D341Med (cell line): ENCODE measurements around the gene SENP7.
A peak's percentile ranks its signal among the peaks of the same experiment; 100 is the strongest.
"Not testable (repeated sequence)": the region's sequence is repeated elsewhere in the genome, so short reads cannot be mapped to it uniquely, and the experiment has no call there.

ENCODE experiments used
- DNase-seq: peaks from one replicate; pipeline ENCODE4 v3.0.0; 2012; ENCODE audit warnings: low spot score

The SENP7 gene

GRCh38 chr3:101325393-101326134, 187.4 kb downstream of the SENP7 start:
- DNase-seq, result peak; percentile 45

DNA sequence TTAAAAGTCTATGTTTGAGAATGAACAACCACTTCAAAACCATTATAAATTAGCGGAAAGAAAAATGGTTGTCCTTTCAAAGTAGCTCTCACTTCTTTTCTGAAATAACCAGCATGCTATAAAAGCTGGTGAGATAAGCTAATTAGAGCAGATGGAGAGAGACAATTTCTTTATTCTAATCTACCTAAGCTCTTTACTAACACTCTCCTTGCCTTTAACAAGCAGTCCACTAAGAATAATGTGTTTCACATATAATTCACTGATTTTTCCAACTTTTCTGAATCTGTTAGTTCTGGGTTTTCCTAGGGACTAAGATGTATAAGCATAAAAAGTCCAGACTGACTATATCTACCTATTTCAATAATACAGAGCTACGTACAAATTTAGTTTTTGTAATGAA, 192.5 kb downstream of the SENP7 start, which contains the start of gene IMPG2:
Gene IMPG2, minus strand, starts transcription at position 101 of the 400 bp plus-strand sequence. CDS start 203 bp downstream, outside the sequence.
- DNase-seq, result no peak

- no peak for DNase-seq
Observed at GRCh38 chr3:101319531-101319930, 193.5 kb downstream of the SENP7 start.

- DNase-seq, result no peak
Observed at GRCh38 chr3:101312545-101312944, 200.5 kb downstream of the SENP7 start.

DNA sequence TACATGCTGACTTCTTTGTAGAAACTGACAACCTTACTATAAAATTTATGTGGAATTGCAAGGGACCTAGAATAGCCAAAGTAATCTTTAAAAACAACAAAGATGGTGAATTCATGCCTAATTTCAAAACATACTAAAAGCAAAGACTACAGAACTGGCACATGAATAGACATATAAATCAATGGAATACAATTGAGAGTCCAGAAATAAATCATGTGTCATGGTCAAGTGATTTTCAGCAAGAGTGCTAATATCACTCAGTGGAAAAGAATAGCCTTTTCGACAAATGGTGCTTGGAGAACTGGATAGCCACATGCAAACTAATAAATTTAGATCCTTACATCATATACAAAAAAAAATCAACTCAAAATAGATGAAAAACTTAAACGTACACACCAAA, 201.3 kb downstream of the SENP7 start:
- DNase-seq, result no peak

- DNase-seq, result no peak
Observed at GRCh38 chr3:101310978-101311375, 202.0 kb downstream of the SENP7 start.

- not testable (repeated sequence) for DNase-seq
Observed at GRCh38 chr3:101308147-101308772, 204.8 kb downstream of the SENP7 start.

DNA sequence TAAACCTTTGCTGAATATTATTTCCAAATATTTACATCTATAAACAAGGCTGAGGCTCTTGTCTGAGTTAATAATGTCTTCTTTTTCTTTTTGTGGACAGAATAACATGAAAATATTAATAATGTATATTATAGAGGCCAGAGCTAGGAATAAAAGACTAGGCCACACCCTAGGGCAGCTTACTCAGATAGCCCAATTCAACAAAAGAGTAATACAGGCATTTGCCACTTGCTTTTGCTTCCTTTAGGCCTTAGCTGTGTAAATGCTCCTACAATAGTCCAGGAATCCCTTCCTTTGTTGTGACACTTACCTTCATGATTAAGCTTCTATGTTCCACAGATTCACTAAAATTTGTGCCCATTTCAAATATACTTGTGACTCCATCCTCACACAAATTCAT, 209.2 kb downstream of the SENP7 start:
- DNase-seq, result no peak

GRCh38 chr3:101303089-101303731, 209.8 kb downstream of the SENP7 start:
- no peak for DNase-seq

GRCh38 chr3:101300073-101300472, 212.9 kb downstream of the SENP7 start:
- no peak for DNase-seq

DNA sequence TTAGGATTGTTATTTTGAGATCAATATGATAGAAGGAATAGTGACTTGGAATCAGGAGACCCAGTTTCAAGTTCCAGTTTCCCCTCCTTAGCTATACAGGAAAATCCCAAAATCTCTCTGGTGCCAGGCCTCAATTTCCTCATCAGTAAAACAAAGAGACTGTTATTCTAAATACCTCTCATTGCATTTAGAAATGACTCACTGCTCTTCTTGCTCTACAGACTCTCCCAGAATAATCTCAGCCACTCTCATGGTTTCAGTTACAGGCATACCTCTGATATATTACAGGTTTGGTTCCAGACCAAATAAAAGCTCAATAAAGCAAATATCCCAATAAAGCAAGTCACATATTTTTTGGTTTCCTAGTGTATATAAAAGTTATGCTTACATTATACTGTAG, 221.0 kb downstream of the SENP7 start:
- DNase-seq, result no peak

DNA sequence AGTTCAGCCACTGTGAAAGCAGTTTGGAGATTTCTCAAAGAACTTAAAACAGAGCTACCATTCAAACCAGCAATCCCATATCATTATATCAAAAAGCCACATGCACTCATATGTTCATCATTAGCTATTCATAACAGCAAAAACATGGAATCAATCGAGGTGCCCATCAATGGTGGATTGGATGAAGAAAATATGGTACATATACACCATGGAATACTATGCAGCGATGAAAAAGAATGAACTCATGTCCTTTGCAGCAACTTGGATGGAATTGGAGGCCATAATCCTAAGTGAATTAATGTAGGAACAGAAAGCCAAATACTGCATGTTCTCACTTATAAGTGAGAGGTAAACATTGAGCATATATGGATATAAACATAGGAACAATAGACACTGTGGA, 224.7 kb downstream of the SENP7 start:
- DNase-seq, result no peak

- DNase-seq, result no peak
Observed at GRCh38 chr3:101284757-101285156, 228.3 kb downstream of the SENP7 start.

DNA sequence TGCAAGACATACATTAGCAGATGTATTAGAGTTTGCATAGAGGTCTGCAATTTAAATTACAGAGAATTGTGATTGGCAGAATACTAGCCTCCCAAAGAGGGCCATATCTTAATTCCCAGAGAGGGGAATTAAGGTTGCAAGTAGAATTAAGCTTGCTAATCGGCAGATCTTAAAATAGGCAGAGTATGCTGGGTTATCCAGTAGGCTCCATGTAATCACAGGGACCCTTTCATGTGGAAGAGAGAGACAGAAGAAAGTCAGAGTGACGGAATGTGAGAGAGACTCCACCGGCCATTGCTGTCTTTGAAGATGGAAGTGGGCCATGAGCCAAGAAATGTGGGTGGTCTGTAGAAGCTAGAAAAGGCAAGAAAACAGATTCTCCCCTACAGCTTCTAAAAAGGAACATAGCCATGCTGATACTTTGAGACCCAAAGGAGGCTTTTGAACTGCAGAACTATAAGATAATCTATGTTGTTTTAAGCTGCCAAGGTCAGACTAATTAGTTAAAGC, 231.4 kb downstream of the SENP7 start:
- peak; percentile 58 for DNase-seq

DNA sequence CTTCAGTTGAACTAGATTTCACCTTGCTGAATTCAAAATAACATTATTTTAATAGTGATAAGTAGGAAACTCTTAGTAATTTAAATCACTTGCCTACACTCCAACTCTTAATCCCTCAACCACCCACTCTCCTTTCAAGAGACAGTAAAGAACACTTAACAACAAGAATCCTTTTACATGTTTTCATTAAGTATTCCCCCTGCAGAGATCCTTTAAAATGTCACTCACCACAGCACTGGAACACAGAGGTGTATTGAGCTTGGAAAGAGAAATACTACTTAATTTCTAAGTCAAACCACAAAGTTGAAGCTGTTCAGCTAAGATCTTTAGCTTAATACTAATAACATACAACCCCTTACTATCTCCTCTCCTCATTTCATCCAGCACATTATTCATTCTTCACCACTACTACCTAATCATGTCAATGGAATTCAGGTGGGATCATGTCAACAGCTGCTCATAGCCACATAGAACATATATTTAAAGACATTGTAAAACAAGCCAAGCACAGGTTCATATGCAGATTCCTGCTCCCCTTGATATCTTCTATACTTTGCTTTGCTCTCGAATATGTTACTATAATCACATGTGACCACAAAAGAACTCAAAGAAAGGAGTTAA, 233.1 kb downstream of the SENP7 start:
- no peak for DNase-seq

DNA sequence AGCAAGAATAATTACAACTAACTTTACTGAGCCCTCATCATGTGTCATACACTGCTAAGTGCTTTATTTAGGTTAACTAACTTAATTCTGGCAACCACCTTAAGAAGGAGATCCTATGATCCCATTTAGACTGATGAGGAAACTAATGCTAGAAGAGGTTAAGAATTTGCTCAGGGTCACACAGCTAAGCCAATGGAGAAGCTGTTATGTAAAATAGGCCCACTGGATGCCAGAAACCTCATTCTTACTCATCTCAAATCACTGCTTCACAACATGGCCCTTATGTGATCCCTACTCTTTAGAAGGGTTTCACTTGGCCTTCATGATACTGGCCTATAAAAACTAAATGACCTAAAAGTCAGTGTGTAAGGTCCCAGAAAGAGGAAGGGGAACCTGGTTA, 233.8 kb downstream of the SENP7 start:
- no peak for DNase-seq

- DNase-seq, result no peak
Observed at GRCh38 chr3:101278727-101279126, 234.3 kb downstream of the SENP7 start.
